Measurements from ENCODE around the gene KDM4B.

The KDM4B gene

GRCh38 chr19:5013761-5014160, 44.8 kb downstream of the KDM4B start:
- DNase-seq (ENCODE audit: low spot score), result no peak

- no peak for DNase-seq (ENCODE audit: low spot score)
Observed at GRCh38 chr19:5014941-5015340, 46.0 kb downstream of the KDM4B start.

GRCh38 chr19:5016268-5016667, 47.4 kb downstream of the KDM4B start:
- no peak for DNase-seq (ENCODE audit: low spot score)

- no peak for DNase-seq (ENCODE audit: low spot score)
Observed at GRCh38 chr19:5016781-5017180, 47.9 kb downstream of the KDM4B start.

- no peak for DNase-seq (ENCODE audit: low spot score)
Observed at GRCh38 chr19:5017235-5017634, 48.3 kb downstream of the KDM4B start.

- no peak for DNase-seq (ENCODE audit: low spot score)
Observed at GRCh38 chr19:5018224-5019015, 49.5 kb downstream of the KDM4B start.

- DNase-seq (ENCODE audit: low spot score), result no peak
Observed at GRCh38 chr19:5020368-5020767, 51.5 kb downstream of the KDM4B start.

GRCh38 chr19:5021046-5021445, 52.1 kb downstream of the KDM4B start:
- DNase-seq (ENCODE audit: low spot score), result no peak

- DNase-seq (ENCODE audit: low spot score), result no peak
Observed at GRCh38 chr19:5022066-5022860, 53.4 kb downstream of the KDM4B start.

- DNase-seq (ENCODE audit: low spot score), result no peak
Observed at GRCh38 chr19:5023128-5023571, 54.2 kb downstream of the KDM4B start.

- no peak for DNase-seq (ENCODE audit: low spot score)
Observed at GRCh38 chr19:5024282-5024681, 55.4 kb downstream of the KDM4B start.

GRCh38 chr19:5025027-5025426, 56.1 kb downstream of the KDM4B start:
- DNase-seq (ENCODE audit: low spot score), result no peak

GRCh38 chr19:5026706-5027273, 57.9 kb downstream of the KDM4B start:
- DNase-seq (ENCODE audit: low spot score), result no peak

GRCh38 chr19:5028229-5028886, 59.4 kb downstream of the KDM4B start:
- no peak for DNase-seq (ENCODE audit: low spot score)

GRCh38 chr19:5029596-5029995, 60.7 kb downstream of the KDM4B start:
- peak; percentile 60 for DNase-seq (ENCODE audit: low spot score)

- DNase-seq (ENCODE audit: low spot score), result no peak
Observed at GRCh38 chr19:5030136-5030820, 61.4 kb downstream of the KDM4B start.

GRCh38 chr19:5030822-5031221, 61.9 kb downstream of the KDM4B start:
- no peak for DNase-seq (ENCODE audit: low spot score)

GRCh38 chr19:5031231-5032100, 62.6 kb downstream of the KDM4B start:
- DNase-seq (ENCODE audit: low spot score), result peak; percentile 84

GRCh38 chr19:5032101-5032967, 63.4 kb downstream of the KDM4B start:
- DNase-seq (ENCODE audit: low spot score), result no peak
